Mesodermal cell (in vitro differentiated cells): ENCODE data around the gene ECI2. TPM values are rescaled to one million over a fixed set of nuclear protein-coding genes. Genes with fewer than 3 reads are reported as not detected.

Experiments used
- H3K27ac ChIP-seq: 2 replicates; pipeline ENCODE4 v1.7.0; 2013; ENCODE audit warnings: mild to moderate bottlenecking, low read depth, low read length, moderate library complexity; ENCODE audit not compliant: severe bottlenecking
- H3K36me3 ChIP-seq: 2 replicates; pipeline ENCODE4 v1.7.1; 2013; ENCODE audit warnings: mild to moderate bottlenecking, low read length, moderate library complexity; ENCODE audit not compliant: control insufficient read depth, insufficient read depth
- H3K4me1 ChIP-seq: one replicate; pipeline ENCODE4 v1.7.1; 2013; ENCODE audit warnings: mild to moderate bottlenecking, low read length; ENCODE audit not compliant: insufficient read depth, control insufficient read depth, poor library complexity, severe bottlenecking
- H3K4me3 ChIP-seq: 2 replicates; pipeline ENCODE4 v1.7.0; 2013; ENCODE audit warnings: low read length, control low read depth, mild to moderate bottlenecking; ENCODE audit not compliant: insufficient read depth, poor library complexity, severe bottlenecking; ENCODE audit errors: extremely low read depth
- H3K9me3 ChIP-seq: 2 replicates; pipeline ENCODE4 v1.7.1; 2013; ENCODE audit warnings: mild to moderate bottlenecking, low read length, moderate library complexity; ENCODE audit not compliant: control insufficient read depth
- WGBS, 2 experiments: methylation state at CpG; one replicate each; pipeline ENCODE4 v1.1.5; 2013; ENCODE audit warnings: missing lambda C conversion rate in 2 of 2; ENCODE audit not compliant: insufficient coverage in 2 of 2; 5-methylcytosine and 5-hydroxymethylcytosine counted together
- polyA plus RNA-seq, 2 experiments: library from polyadenylated mRNA; stranded (reverse); fragments of 50-300 nt; gene quantifications; one replicate each; pipeline ENCODE4 v1.2.3, GENCODE V29; 2013

ECI2 gene
- polyA plus RNA-seq (2013, experiment 1 of 2): 70.9 TPM
- polyA plus RNA-seq (2013, experiment 2 of 2): 81.0 TPM

GRCh38 chr6:4134841-4135664, at the start of gene ECI2:
TSS of gene ECI2 (minus strand) at chr6:4135575. CDS start at chr6:4135560, 15 bp downstream.
- no peaks in the 10 kb centered on the region for H3K4me1 ChIP-seq
- H3K4me3 ChIP-seq: peak within 1 kb of the TSS; percentile 71
- peak within 1 kb of the TSS; percentile 79 for H3K27ac ChIP-seq
- peaks cover 14% of the 10 kb centered on the region for H3K9me3 ChIP-seq
- WGBS, 2 experiments: 0% methylated on average over 40 to 53 of the region's 66 CpGs
- peaks cover 35% of the 10 kb centered on the region for H3K36me3 ChIP-seq

- H3K27ac ChIP-seq: no peak overlapping the region
- H3K9me3 ChIP-seq: no peaks in the 10 kb centered on the region
- H3K4me3 ChIP-seq: no peak overlapping the region
- H3K36me3 ChIP-seq: no peaks in the 10 kb centered on the region
- H3K4me1 ChIP-seq: peaks cover 3% of the 10 kb centered on the region
- WGBS, 2 experiments: 95% methylated on average over 5 to 7 of the region's 9 CpGs
Observed at GRCh38 chr6:4180652-4181255, 45.4 kb upstream of the ECI2 start.

GRCh38 chr6:4179960-4180651, 44.7 kb upstream of the ECI2 start:
- H3K4me1 ChIP-seq: no peaks in the 10 kb centered on the region
- whole genome bisulfite sequencing, 2 experiments: 97% methylated on average over 3 to 4 of the region's 4 CpGs
- H3K4me3 ChIP-seq: no peak overlapping the region
- no peaks in the 10 kb centered on the region for H3K36me3 ChIP-seq
- no peak overlapping the region for H3K27ac ChIP-seq
- H3K9me3 ChIP-seq: no peaks in the 10 kb centered on the region

- H3K36me3 ChIP-seq: no peaks in the 10 kb centered on the region
- H3K4me1 ChIP-seq: no peaks in the 10 kb centered on the region
- H3K9me3 ChIP-seq: no peaks in the 10 kb centered on the region
- 93 to 95% methylated on average over 6 of the region's 8 CpGs for WGBS, 2 experiments
- no peak overlapping the region for H3K27ac ChIP-seq
- no peak overlapping the region for H3K4me3 ChIP-seq
Observed at GRCh38 chr6:4178737-4179333, 43.5 kb upstream of the ECI2 start.

- H3K27ac ChIP-seq: no peak overlapping the region
- H3K4me1 ChIP-seq: peaks cover 11% of the 10 kb centered on the region
- WGBS, 2 experiments: 93 to 100% methylated on average over 2 of the region's 2 CpGs
- H3K4me3 ChIP-seq: no peak overlapping the region
- no peaks in the 10 kb centered on the region for H3K36me3 ChIP-seq
- H3K9me3 ChIP-seq: no peaks in the 10 kb centered on the region
Observed at GRCh38 chr6:4176907-4177306, 41.5 kb upstream of the ECI2 start.

GRCh38 chr6:4174042-4174441, 38.7 kb upstream of the ECI2 start:
- Histone ChIP-seq H3K36me3 (no peaks in the 10 kb centered on the region), H3K27ac (no peak overlapping the region), H3K4me3 (no peak overlapping the region), H3K4me1 (peaks cover 11% of the 10 kb centered on the region), H3K9me3 (peaks cover 6% of the 10 kb centered on the region)
- WGBS, 2 experiments: 90 to 94% methylated on average over 5 to 6 of the region's 6 CpGs

GRCh38 chr6:4172368-4172767, 37.0 kb upstream of the ECI2 start:
- H3K4me3 ChIP-seq: no peak overlapping the region
- peaks cover 10% of the 10 kb centered on the region for H3K9me3 ChIP-seq
- peak overlapping the region; percentile 60 for H3K27ac ChIP-seq
- peaks cover 11% of the 10 kb centered on the region for H3K4me1 ChIP-seq
- no peaks in the 10 kb centered on the region for H3K36me3 ChIP-seq
- 80% methylated on average over 1 of the region's 3 CpGs; no CpG with 5 or more reads in 1 of the 2 experiments for WGBS, 2 experiments

- Histone ChIP-seq H3K4me3 (no peak overlapping the region), H3K27ac (no peak overlapping the region), H3K4me1 (peaks cover 11% of the 10 kb centered on the region), H3K36me3 (no peaks in the 10 kb centered on the region), H3K9me3 (peaks cover 10% of the 10 kb centered on the region)
- WGBS, 2 experiments: 83 to 96% methylated on average over 1 to 3 of the region's 3 CpGs
Observed at GRCh38 chr6:4170297-4170696, 34.9 kb upstream of the ECI2 start.

- H3K27ac ChIP-seq: no peak overlapping the region
- no peak overlapping the region for H3K4me3 ChIP-seq
Observed at GRCh38 chr6:4169028-4169789, 33.8 kb upstream of the ECI2 start.

GRCh38 chr6:4167833-4168232, 32.5 kb upstream of the ECI2 start:
- WGBS, 2 experiments: no CpG with 5 or more reads among the region's 1 CpG
- Histone ChIP-seq H3K36me3 (no peaks in the 10 kb centered on the region), H3K4me1 (peaks cover 8% of the 10 kb centered on the region), H3K27ac (no peak overlapping the region), H3K9me3 (peaks cover 10% of the 10 kb centered on the region), H3K4me3 (no peak overlapping the region)

More at GRCh38 chr6:4169028-4169789, 33.8 kb upstream of the ECI2 start:
- peaks cover 11% of the 10 kb centered on the region for H3K4me1 ChIP-seq
- no peaks in the 10 kb centered on the region for H3K36me3 ChIP-seq
- H3K9me3 ChIP-seq: peaks cover 10% of the 10 kb centered on the region
- WGBS, 2 experiments: 50 to 81% methylated on average over 4 to 8 of the region's 8 CpGs
